GM18517 (cell line): ENCODE results near the gene ATAT1.

Experiments used
- ATAC-seq: cut with Tn5 transposase; IDR thresholded peaks from one replicate; pipeline ENCODE4 v1.9.1; 2021; ENCODE audit warnings: mild to moderate bottlenecking, moderate library complexity; ENCODE audit not compliant: unreplicated experiment

Gene ATAT1

DNA sequence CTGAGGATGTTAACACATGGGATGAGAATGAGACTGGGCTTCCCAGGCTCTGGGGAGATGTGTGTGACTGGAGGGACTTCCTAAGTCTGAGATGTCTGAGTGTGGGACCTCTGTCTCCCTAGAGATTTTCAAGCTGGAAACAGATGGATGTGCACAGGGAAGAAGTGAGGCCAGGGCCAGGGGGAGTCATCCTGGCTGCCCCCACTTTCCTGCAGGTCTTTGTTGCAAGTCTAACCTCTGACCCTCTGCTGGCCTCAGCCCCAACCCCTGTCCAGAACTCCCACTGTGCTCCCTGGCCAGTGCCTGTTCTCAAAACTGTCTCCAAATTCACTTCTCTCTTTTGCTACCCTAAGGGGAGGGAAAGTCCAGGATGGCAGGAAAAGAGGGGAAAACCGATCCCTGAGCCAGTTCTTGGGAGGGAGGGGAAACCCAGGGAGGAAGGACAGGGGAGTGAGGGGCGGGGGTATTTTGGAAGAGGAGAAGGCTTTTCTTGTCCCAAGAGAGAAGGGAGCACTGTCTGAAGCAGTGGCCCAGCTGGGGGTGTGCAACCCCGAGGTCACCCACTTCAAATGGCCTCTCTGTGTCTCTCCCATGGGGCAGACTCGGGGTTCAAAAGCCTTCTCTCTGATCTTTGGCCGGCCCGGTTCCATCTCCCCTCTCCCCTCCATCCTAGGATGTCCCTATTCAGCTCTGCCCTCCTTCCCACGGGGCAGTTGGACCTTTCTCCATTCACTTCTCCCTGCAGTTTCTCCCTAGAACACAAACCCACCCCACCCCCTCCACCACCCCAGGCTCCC lies 56.7 kb downstream of the ATAT1 start:
- ATAC-seq = no peak

DNA sequence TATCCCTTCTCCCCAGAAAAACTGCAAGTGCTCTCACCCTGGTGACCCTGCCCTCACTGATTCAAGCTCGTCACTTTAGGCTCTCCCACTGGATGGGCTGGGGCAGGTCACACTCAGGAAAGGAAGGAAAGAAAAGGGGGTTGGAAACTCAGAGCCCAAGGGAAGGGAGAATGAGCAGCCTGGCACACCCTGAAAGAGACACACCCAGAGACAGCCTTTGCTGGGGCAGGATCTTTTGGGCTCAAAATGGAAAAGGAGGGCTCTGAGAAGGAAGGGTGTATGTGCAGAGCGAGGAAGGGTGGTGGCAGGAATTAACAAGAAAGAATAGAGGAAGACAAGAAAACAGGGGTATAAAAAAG lies 57.3 kb downstream of the ATAT1 start:
- no peak for ATAC-seq

GRCh38 chr6:30684386-30685156 lies 57.9 kb downstream of the ATAT1 start:
- ATAC-seq = no peak

DNA sequence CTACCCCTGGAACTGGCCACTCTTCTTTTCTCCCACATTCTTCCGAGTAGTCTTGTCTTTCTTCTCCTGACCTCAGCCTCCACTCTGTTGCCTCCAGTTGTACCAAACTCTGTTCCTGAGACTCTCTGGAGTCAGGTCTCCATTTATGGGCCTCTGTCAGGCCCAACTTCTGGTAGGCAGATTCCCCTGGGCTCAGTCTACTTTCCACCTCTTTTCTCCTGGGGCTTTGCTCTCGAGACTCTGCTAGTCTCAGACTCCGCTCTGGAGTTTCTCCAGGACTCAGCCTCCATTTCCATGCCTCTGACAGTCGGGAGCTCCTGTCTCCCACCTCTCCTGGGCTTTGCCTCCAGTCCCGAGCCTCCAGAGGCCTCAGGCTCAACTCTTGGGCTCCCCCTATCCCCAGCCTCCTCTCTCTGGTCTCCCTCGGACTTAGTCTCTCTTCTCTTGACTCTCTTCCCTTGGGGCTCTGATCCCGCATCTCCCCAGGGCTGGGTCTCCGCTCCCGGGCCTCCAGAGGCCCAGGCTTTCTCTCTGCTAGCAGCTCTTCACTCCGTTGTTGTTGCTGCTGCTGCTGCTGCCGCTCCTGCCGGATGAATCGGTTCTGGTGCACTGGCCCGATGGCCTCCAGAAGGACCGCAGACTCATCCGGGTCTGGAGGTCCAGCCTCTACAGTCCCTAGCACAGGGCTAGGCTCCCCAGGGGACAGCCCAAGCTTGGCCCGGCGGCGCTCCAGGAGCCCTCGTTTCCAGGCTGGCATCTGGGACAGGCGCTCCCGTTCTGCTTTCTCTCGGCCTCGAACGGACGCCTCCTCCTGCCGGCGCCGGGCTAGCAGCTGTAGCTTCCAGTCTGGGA lies 58.7 kb downstream of the ATAT1 start:
- no peak for ATAC-seq

DNA sequence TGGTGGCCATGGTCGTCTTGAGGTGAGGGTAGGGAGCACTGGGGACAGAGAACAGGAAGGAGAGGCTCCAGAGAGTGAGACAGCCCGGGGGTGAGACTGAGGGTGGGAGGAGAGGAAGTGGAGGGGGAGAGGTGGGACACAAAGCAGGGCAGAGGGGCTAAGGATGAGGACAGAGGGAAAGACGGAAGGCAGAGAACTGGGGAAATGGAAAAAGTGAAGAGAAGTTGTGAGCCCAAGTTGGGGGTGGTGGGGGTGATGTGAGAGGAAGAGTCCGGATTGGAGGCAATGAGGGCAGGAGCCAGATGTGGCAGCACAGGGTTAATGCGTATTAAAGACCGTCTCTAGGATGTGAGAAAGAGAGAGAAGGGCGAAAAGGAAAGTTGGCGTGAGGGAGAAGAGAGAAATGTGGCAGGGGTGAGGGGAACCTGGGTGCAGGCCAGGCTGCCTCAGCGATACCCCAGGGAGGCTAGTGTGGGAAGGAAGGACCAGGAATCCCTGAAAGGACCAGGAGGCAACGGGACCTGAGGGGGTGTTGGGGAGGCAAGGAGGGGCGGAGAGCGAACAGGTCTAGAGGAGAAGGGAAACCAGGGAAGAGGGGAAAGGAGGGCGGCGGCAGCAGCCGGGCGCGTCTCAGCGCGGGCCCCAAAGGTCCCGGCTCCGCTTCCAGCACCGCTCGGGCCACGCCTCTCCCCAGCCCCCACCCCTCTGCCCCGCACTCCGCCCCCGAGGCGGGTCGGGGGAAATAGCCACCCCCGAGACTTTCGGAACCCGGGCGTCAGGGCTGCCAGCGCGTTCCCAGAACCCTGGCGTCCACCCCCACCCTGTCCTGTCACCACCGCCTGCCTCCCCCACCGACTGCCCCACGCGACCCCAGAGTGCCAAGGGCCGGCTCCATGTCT lies 59.6 kb downstream of the ATAT1 start, which contains the start of gene PPP1R18:
PPP1R18 (minus strand) TSS at position 637 of the 899 bp plus-strand sequence; CDS start at position 10, 627 bp downstream.
- no peak for ATAC-seq

DNA sequence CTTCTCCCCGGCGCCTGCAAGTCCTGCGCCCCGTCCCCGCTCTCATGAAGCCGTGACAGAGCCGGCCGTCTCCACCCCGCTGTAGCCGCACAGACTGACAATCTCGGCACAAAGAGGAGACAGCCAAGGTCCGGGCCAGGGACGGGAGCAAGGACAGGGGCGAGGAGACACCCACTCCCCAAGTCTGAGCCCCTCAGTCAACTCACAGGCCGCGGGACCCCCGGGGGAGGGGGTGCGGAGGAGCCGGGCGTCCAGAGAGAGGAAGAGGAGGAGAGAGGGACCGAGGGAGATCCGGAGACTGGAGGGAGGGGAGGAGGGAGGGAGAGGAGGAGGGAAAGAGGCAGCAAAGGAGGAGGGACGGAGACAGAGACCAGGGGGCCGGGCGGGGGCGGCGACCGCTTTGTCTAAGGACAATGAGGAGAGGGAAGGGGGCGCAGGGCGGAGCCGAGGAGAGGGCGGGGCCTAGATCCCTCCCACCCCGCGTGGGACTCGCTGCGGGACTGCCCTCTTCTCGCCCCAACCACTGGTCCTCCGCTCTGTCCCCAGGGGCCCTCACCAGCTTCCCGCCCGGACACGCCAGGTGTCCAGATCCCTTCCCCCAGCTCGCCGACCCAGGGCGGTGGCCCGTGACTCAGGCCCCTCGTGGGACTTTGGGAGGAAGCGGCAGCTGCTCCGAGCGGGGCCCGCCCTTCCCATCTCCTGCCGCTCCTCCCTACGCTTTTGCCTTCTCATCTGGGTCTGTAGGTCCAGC lies 60.4 kb downstream of the ATAT1 start:
- peak; percentile 41 for ATAC-seq

DNA sequence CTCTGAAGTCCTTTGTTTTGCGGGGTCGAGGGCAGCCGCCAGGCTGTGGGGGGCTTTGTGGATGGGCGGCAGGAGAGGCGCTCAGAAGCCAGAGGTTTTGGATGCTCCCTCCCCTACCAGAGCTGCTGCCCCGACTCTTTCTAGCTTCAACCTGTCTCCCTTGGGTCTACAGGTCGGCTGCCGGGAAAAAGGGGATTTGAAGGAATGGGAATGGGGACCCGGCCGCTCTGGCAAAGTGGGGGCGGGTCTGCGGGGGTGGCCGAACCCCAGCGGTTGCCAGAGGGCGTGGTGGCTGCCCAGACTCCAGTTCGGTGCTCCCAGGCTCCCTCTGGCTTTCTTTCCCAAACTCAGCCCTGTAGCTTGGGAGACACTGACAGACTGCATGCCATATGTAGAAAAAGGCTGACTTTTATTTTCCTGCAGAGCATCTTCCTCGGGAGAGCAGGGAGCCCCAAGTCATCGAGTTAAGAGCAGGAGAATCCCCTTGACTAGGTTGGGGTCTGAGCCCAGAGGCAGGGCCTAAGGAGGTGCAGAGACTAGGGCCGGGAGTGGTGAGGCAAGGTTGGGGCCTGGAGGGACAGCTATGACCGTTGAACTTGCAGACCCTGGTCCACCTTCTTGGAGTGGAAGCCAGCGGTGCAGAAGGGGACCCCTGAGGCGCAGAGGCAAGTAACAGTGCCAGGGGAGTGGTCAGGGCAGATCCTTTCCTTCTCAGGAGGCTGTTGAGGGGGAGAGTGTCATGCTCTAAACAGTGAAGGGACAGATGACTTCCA lies 61.2 kb downstream of the ATAT1 start:
- no peak for ATAC-seq

DNA sequence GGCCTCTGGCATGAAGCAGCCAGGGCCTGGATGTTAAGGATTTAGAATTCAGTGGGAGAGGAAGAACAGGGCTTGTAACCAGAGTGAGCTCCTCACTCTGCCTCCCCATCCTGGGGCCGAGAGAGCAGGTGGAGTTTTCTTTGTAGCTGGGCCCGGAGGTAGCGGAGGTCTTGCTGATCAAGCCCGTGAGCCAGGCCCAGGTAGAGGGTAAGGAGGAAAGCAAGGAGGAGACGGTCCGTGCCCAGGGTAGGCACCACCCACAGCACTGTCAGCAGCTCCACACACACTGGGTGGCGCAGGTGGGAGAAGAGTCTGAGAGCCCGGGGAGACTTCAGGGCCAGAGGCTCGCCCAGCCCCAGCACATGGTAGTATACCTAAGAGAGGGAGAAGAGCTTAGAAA lies 61.9 kb downstream of the ATAT1 start:
- no peak for ATAC-seq

GRCh38 chr6:30689022-30689865 lies 62.6 kb downstream of the ATAT1 start:
- no peak for ATAC-seq

GRCh38 chr6:30689985-30690384 lies 63.3 kb downstream of the ATAT1 start:
- no peak for ATAC-seq

DNA sequence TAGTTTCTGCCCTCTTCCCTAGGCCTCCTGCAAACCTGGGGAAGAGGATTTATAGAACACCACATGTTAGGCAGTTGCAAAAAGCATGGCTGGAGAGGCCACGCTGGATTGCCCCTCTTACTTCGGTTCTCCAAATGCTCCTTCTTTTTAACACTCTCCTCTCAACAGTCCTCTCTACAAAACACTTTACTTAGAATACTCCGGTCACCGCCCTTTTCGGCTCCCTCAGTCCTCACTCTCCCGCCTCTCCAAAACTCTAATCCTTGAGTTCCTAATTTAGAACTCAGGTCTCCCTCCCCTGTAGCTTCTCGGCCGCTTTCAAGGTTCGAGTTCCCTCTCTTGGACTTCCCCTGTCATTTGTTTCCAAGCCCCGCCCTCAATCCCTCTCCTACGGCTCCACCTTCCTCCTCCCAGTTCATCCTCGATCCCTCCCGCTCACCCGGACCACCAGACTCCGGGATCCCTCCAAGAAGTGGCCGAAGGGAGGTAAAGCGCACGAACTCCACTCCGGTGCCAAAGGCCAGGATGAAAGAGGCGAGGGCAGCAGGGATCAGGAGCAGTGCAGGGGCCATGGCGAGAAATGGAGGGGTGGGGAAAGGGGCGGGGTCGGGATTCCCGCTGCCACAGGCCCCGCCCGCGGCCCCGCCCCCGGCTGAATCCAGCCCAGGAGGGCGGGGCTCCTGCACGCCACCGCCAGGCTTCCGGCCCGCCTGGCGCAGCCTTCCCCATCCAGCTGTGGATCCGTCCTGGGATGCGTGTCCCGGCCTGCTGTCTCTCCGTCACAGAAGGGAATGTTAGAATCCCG lies 63.9 kb downstream of the ATAT1 start, which contains the start of gene NRM:
NRM (minus strand) TSS at position 582 of the 805 bp plus-strand sequence; CDS start at position 572, 10 bp downstream.
- no peak for ATAC-seq

GRCh38 chr6:30691208-30691847 lies 64.7 kb downstream of the ATAT1 start:
- ATAC-seq = no peak
